ENCODE results near the gene GADD45A.

The GADD45A gene

GRCh38 chr1:67685067-67685557, at the start of gene GADD45A (continued):
- no peak for TF ChIP-seq ZNF768 (tag by site-specific recombination; IDR thresholded peaks at IDR 0.05)
- TF ChIP-seq ZNF610 (tag by site-specific recombination; IDR thresholded peaks at IDR 0.05; ENCODE audit: borderline replicate concordance), result peak; percentile 44; the same call in 1 of the 2 replicates
- TF ChIP-seq AEBP2 (tag by site-specific recombination; IDR thresholded peaks at IDR 0.05; ENCODE audit: borderline replicate concordance), result no peak
- TF ChIP-seq SP2 (tag by site-specific recombination; IDR thresholded peaks at IDR 0.05), result peak; percentile 97
- no peak for TF ChIP-seq ZNF302 (tag by site-specific recombination; IDR thresholded peaks at IDR 0.05; ENCODE audit: low read depth)
- TF ChIP-seq, protein P1, sequence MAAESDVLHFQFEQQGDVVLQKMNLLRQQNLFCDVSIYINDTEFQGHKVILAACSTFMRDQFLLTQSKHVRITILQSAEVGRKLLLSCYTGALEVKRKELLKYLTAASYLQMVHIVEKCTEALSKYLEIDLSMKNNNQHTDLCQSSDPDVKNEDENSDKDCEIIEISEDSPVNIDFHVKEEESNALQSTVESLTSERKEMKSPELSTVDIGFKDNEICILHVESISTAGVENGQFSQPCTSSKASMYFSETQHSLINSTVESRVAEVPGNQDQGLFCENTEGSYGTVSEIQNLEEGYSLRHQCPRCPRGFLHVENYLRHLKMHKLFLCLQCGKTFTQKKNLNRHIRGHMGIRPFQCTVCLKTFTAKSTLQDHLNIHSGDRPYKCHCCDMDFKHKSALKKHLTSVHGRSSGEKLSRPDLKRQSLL (tag by site-specific recombination; IDR thresholded peaks at IDR 0.05), result no peak
- TF ChIP-seq ZNF701 (tag by site-specific recombination; IDR thresholded peaks at IDR 0.05), result no peak
- no peak for TF ChIP-seq MEIS1 (CRISPR knock-in tag; IDR thresholded peaks at IDR 0.05; ENCODE audit: borderline replicate concordance)
- TF ChIP-seq PRDM4 (tag by site-specific recombination; IDR thresholded peaks at IDR 0.05), result no peak
- TF ChIP-seq ZBTB1 (tag by site-specific recombination; IDR thresholded peaks at IDR 0.05), result no peak
- TF ChIP-seq ZNF350 (tag by site-specific recombination; IDR thresholded peaks at IDR 0.05), result no peak
- TF ChIP-seq ZNF169 (tag by site-specific recombination; IDR thresholded peaks at IDR 0.05), result no peak
- no peak for TF ChIP-seq ZNF571 (tag by site-specific recombination; IDR thresholded peaks at IDR 0.05)
- TF ChIP-seq, protein P2, sequence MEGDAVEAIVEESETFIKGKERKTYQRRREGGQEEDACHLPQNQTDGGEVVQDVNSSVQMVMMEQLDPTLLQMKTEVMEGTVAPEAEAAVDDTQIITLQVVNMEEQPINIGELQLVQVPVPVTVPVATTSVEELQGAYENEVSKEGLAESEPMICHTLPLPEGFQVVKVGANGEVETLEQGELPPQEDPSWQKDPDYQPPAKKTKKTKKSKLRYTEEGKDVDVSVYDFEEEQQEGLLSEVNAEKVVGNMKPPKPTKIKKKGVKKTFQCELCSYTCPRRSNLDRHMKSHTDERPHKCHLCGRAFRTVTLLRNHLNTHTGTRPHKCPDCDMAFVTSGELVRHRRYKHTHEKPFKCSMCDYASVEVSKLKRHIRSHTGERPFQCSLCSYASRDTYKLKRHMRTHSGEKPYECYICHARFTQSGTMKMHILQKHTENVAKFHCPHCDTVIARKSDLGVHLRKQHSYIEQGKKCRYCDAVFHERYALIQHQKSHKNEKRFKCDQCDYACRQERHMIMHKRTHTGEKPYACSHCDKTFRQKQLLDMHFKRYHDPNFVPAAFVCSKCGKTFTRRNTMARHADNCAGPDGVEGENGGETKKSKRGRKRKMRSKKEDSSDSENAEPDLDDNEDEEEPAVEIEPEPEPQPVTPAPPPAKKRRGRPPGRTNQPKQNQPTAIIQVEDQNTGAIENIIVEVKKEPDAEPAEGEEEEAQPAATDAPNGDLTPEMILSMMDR (tag by site-specific recombination; IDR thresholded peaks at IDR 0.05), result peak; percentile 50
- no peak for TF ChIP-seq ZNF335 (tag by site-specific recombination; conservative IDR thresholded peaks at IDR 0.05)
- TF ChIP-seq TCF7L2 (IDR thresholded peaks at IDR 0.05; ENCODE audit: borderline replicate concordance, low read depth, low read length), result no peak
- no peak for TF ChIP-seq ZNF24 (tag by site-specific recombination; IDR thresholded peaks at IDR 0.05)
- no peak; the same call in 1 of the 2 replicates for TF ChIP-seq ZBTB7A (tag by site-specific recombination; IDR thresholded peaks at IDR 0.05; ENCODE audit: low read depth)
- TF ChIP-seq ZNF521 (tag by site-specific recombination; IDR thresholded peaks at IDR 0.05), result no peak
- TF ChIP-seq PRDM2 (tag by site-specific recombination; IDR thresholded peaks at IDR 0.05; ENCODE audit: borderline replicate concordance), result no peak
- no peak for TF ChIP-seq ZNF138 (tag by site-specific recombination; IDR thresholded peaks at IDR 0.05; ENCODE audit: borderline replicate concordance)
- peak; percentile 36; the same call in 1 of the 2 replicates for TF ChIP-seq REPIN1 (tag by site-specific recombination; IDR thresholded peaks at IDR 0.05; ENCODE audit: low read depth)
- TF ChIP-seq ZNF114 (tag by site-specific recombination; IDR thresholded peaks at IDR 0.05), result no peak
- TF ChIP-seq ZNF660 (tag by site-specific recombination; IDR thresholded peaks at IDR 0.05), result peak; percentile 93
- TF ChIP-seq, protein P3, sequence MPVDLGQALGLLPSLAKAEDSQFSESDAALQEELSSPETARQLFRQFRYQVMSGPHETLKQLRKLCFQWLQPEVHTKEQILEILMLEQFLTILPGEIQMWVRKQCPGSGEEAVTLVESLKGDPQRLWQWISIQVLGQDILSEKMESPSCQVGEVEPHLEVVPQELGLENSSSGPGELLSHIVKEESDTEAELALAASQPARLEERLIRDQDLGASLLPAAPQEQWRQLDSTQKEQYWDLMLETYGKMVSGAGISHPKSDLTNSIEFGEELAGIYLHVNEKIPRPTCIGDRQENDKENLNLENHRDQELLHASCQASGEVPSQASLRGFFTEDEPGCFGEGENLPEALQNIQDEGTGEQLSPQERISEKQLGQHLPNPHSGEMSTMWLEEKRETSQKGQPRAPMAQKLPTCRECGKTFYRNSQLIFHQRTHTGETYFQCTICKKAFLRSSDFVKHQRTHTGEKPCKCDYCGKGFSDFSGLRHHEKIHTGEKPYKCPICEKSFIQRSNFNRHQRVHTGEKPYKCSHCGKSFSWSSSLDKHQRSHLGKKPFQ (tag by site-specific recombination; IDR thresholded peaks at IDR 0.05), result no peak
- TF ChIP-seq ZNF677 (tag by site-specific recombination; IDR thresholded peaks at IDR 0.05), result no peak
